Mesothelial cell of epicardium (in vitro differentiated cells): ENCODE measurements around the gene GRM8. TPM values are rescaled to one million over a fixed set of nuclear protein-coding genes. Genes with fewer than 3 reads are reported as not detected.

Source experiments
- DNase-seq, 2 experiments: peaks; one replicate each; pipeline ENCODE4 v3.0.0; 2021; ENCODE audit warnings: low spot score in 2 of 2; ENCODE audit not compliant: unreplicated experiment in 2 of 2
- H3K27ac Mint-ChIP-seq: 2 replicates; pipeline ENCODE4 v1.8.0; 2021; ENCODE audit warnings: mixed read lengths
- H3K27me3 Mint-ChIP-seq: 2 replicates; pipeline ENCODE4 v1.8.0; 2021; ENCODE audit warnings: low read depth, mixed read lengths
- H3K36me3 Mint-ChIP-seq: 2 replicates; pipeline ENCODE4 v1.8.0; 2021; ENCODE audit warnings: mixed read lengths
- H3K4me1 Mint-ChIP-seq: 2 replicates; pipeline ENCODE4 v1.8.0; 2021; ENCODE audit warnings: mixed read lengths
- H3K4me3 Mint-ChIP-seq: 2 replicates; pipeline ENCODE4 v1.8.0; 2021; ENCODE audit warnings: mild to moderate bottlenecking, moderate library complexity, mixed read lengths
- H3K9me3 Mint-ChIP-seq: 2 replicates; pipeline ENCODE4 v1.8.0; 2021; ENCODE audit warnings: mixed read lengths
- total RNA-seq: library from RNA; stranded (reverse); gene quantifications from 3 replicates; pipeline ENCODE4 v1.2.1, GENCODE V29; 2021
- TF ChIP-seq, protein P1 (sequence below): fragments of 200-600 bp; sonication (generic); IDR thresholded peaks from one replicate; pipeline ENCODE4 v1.5.0; 2021; ENCODE audit warnings: antibody characterized with exemption; ENCODE audit not compliant: unreplicated experiment

The GRM8 gene
- total RNA-seq, 1 donor from 2014 or later, result 1.0 TPM

DNA sequence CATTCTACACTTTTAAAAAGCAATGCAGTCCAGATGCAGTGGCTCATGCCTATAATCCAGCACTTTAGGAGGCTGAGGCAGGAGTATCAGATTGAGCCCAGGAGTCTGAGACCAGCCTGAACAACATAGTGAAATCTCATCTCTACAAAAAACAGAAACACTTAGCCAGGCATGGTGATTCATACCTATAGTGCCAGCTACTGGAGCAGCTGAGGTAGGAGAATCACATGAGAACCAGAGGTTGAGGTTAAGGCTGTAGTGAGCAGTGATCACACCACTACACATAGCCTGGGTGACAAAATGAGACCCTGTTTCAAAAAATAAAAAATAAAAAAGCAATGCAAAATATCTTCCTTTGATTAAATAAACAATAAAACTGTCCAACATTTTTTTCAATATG is 205.2 kb downstream of the GRM8 start:
- Mint-ChIP-seq H3K27ac (no peak overlapping the region), H3K4me1 (no peaks in the 10 kb centered on the region), H3K4me3 (no peak overlapping the region), H3K27me3 (peaks cover 10% of the 10 kb centered on the region), H3K36me3 (no peaks in the 10 kb centered on the region), H3K9me3 (no peaks in the 10 kb centered on the region)
- no peak for DNase-seq
- TF ChIP-seq, protein P1, sequence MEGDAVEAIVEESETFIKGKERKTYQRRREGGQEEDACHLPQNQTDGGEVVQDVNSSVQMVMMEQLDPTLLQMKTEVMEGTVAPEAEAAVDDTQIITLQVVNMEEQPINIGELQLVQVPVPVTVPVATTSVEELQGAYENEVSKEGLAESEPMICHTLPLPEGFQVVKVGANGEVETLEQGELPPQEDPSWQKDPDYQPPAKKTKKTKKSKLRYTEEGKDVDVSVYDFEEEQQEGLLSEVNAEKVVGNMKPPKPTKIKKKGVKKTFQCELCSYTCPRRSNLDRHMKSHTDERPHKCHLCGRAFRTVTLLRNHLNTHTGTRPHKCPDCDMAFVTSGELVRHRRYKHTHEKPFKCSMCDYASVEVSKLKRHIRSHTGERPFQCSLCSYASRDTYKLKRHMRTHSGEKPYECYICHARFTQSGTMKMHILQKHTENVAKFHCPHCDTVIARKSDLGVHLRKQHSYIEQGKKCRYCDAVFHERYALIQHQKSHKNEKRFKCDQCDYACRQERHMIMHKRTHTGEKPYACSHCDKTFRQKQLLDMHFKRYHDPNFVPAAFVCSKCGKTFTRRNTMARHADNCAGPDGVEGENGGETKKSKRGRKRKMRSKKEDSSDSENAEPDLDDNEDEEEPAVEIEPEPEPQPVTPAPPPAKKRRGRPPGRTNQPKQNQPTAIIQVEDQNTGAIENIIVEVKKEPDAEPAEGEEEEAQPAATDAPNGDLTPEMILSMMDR, result no peak

DNA sequence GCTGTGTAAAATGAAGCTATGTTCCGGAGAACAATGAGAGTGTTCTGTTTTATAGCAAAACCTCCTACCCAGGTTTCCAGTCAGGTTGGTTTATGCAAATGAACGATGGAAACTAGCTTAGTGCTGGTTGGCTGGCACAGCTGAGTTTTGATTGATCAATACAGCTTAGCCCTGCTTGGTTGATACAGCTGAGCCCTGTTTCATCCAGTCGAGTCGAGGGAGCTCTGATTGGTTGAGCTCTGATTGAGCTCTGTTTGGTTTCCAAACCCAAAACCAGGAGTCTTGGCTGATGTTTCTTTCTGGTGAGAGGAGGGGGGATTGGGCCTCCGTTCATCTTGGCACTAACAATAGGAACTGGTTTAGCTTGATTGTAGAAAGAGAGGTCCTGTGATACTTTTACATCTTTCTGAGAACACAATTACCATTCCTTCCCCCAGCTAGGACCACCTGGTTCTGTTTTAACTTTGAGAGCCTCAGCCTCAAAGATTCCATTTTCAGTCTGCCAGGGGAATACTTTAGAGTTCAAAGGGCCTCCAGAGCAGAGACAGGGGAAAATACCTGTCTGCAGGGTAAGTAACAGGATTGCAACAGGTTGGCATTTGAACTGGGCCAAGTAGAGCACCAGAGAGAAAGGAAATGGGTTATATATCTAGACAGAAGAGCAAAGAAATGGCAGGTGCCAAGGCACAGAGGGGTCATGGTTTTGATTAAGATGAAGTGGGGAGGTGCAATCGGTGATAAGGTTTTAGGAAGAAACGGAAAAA is 210.9 kb downstream of the GRM8 start:
- H3K27me3 Mint-ChIP-seq, result peaks cover 14% of the 10 kb centered on the region
- DNase-seq, result no peak
- no peaks in the 10 kb centered on the region for H3K36me3 Mint-ChIP-seq
- H3K4me3 Mint-ChIP-seq, result no peak overlapping the region
- no peak overlapping the region for H3K27ac Mint-ChIP-seq
- H3K4me1 Mint-ChIP-seq, result no peaks in the 10 kb centered on the region
- TF ChIP-seq, protein P1, result no peak
- H3K9me3 Mint-ChIP-seq, result no peaks in the 10 kb centered on the region

DNA sequence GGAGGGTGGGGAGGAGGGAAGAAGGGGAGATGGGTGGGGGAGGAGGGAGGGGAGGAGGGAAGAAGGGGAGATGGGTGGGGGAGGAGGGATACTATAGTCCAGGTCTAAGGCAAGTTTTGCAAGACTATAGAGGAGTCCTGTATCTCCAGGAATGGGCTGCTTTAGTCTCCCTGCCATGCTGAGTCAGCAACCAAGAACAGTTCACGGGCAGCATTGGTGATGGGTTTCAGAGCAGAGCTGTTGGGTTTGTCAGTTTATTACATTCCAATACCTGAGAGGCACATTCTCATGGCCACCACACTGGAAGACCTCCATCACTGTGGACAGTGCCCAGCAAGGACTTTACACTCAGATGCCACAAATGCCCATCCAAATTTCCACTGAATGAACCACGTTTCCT is 212.7 kb downstream of the GRM8 start:
- no peak for DNase-seq
- Mint-ChIP-seq H3K4me1 (no peaks in the 10 kb centered on the region), H3K9me3 (no peaks in the 10 kb centered on the region), H3K36me3 (no peaks in the 10 kb centered on the region), H3K27me3 (peaks cover 25% of the 10 kb centered on the region), H3K27ac (no peak overlapping the region), H3K4me3 (no peak overlapping the region)
- TF ChIP-seq, protein P1, result no peak

DNA sequence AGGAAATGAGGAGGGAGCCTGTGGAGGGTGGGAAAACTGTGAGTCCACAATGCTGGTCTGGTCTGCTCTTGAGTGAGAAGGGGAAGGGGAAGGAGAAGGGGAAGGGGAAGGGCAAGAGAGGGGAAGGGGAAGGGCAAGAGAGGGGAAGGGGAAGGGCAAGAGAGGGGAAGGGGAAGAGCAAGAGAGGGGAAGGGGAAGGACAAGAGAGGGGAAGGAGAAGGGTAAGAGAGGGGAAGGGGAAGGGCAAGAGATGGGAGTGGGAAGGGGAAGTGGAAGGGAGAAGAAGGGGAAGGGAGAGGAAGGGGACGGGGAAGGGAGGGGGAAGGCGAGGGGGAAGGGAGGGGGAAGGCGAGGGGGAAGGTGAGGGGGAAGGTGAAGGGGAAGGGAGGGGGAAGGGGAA is 213.2 kb downstream of the GRM8 start:
- TF ChIP-seq, protein P1, result no peak
- Mint-ChIP-seq H3K36me3 (no peaks in the 10 kb centered on the region), H3K27ac (no peak overlapping the region), H3K27me3 (peaks cover 27% of the 10 kb centered on the region), H3K4me3 (no peak overlapping the region), H3K4me1 (no peaks in the 10 kb centered on the region), H3K9me3 (no peaks in the 10 kb centered on the region)
- no peak for DNase-seq

DNA sequence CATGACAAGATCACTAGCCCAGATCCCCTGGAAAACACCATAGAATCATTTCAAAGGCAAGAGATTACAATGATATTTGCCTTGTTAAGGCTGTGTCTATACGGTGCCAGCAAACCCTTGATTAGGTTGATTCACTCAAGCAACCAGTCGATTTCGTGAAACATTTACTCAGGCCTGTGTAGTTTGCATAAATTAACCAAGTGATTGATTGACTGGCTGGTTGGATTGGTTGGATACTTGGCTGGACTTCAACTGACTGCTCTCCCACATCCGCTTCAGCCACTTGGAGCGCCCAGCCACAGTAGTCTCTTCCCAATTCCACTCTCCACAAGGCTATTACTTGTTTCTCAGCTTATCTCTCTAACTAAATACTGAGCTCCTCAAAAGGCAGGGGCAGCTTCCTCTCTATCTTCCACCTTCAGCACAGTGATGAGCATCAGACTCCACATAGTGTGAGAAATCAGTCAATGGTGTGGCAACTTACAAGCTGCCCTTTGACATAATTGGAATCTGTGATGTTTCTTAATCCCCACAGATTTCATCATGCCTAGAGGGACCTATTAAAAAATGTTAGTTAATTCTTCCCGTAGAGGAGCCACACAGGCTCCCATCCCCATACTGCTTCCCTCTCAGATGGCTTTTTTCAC is 217.4 kb downstream of the GRM8 start:
- peaks cover 4% of the 10 kb centered on the region for H3K9me3 Mint-ChIP-seq
- no peaks in the 10 kb centered on the region for H3K36me3 Mint-ChIP-seq
- H3K27me3 Mint-ChIP-seq, result peaks cover 29% of the 10 kb centered on the region
- no peak for DNase-seq
- no peaks in the 10 kb centered on the region for H3K4me1 Mint-ChIP-seq
- H3K27ac Mint-ChIP-seq, result no peak overlapping the region
- TF ChIP-seq, protein P1, result no peak
- no peak overlapping the region for H3K4me3 Mint-ChIP-seq
